ENCODE results near the gene ABHD8.

Gene ABHD8

DNA sequence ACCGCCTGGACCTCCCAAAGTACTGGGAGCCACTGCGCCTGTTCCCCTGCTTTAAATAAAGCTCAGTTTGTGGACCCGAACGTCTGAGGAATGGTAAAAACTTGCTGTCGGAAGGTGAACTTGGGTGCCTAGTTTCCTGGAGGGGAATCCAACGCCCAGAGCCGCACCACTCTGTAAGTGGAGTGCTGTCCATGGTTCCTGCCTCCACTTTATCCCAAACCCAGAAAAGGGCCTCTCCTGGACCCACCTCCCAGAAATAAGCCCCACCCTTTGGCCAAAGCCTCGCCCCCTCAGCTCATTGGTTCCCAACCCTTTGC, 29.1 kb upstream of the ABHD8 start:
- H2BK12ac ChIP-seq (ENCODE audit: low read length): no peak overlapping the region
- no peak overlapping the region for H2BK120ac ChIP-seq (ENCODE audit: insufficient read depth, low read length, poor library complexity)
- no peak overlapping the region for H2AK5ac ChIP-seq (ENCODE audit: low read length)
- no peak overlapping the region for H3K4me3 ChIP-seq (ENCODE audit: low read depth, low read length)
- peaks cover 26% of the 10 kb centered on the region for H3K79me1 ChIP-seq (ENCODE audit: low read length)
- H3K4me1 ChIP-seq (ENCODE audit: control insufficient read depth in 1 of 2, insufficient read depth in 2 of 2, low read length in 2 of 2): peaks cover 19 to 21% of the 10 kb centered on the region in 2 experiments
- H3K4ac ChIP-seq (ENCODE audit: low read depth, low read length): no peak overlapping the region
- H4K91ac ChIP-seq (ENCODE audit: low read depth, low read length): no peak overlapping the region
- H3K36me3 ChIP-seq (ENCODE audit: control insufficient read depth in 1 of 2, insufficient read depth in 2 of 2, low read length in 2 of 2): peaks cover 2 to 10% of the 10 kb centered on the region in 2 experiments
- no peak overlapping the region for H3K23ac ChIP-seq (ENCODE audit: low read length)
- H3K14ac ChIP-seq (ENCODE audit: low read length): no peak overlapping the region
- H2BK5ac ChIP-seq (ENCODE audit: low read depth, low read length, poor library complexity): no peak overlapping the region
- no peak overlapping the region for H2AFZ ChIP-seq (ENCODE audit: insufficient read depth, low read length, poor library complexity)
- no peak overlapping the region for H3K18ac ChIP-seq (ENCODE audit: low read length)
- no peak for DNase-seq
- no peak overlapping the region for H4K12ac ChIP-seq (ENCODE audit: low read depth, low read length)
- peaks cover 4% of the 10 kb centered on the region for H3K9me3 ChIP-seq (ENCODE audit: insufficient read depth, low read depth, low read length)
- no peak overlapping the region for H3K27ac ChIP-seq (ENCODE audit: low read depth, low read length)
- no peak overlapping the region for H4K8ac ChIP-seq (ENCODE audit: low read depth, low read length)
- H3K4me2 ChIP-seq (ENCODE audit: low read length): no peak overlapping the region
- no peaks in the 10 kb centered on the region for H3K27me3 ChIP-seq (ENCODE audit: insufficient read depth, low read length)
- no peak overlapping the region for H3K9ac ChIP-seq (ENCODE audit: low read length)
- peaks cover 9% of the 10 kb centered on the region for H3K79me2 ChIP-seq (ENCODE audit: control insufficient read depth, insufficient read depth, low read length, poor library complexity)
- WGBS (ENCODE audit: extremely low coverage, insufficient coverage, insufficient read length): no CpG with 5 or more reads among the region's 8 CpGs

DNA sequence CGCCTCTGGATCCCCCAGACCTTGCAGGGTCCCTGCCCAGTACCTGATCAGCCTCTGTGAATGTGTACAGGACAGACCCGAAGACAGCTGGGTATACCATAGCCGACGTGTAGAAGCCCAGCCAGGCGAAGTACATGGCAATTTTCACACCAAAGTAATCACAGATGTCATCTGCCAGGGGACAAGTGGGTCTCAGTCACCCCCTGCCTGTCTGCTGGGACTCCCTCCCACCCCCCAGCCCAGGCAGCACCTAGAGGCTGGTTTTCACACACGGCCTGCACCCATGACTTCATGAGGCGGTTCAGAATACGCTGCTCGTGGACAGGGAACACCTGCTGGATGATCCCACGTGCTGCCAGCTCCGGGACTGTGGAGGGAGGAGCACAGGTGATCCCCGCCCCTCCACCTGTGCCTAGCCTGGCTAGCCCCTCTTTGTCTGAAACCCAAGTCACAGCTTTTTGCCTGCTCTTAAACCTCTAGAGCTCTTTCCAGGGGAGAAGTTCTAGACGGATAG, 27.9 kb upstream of the ABHD8 start:
- Histone ChIP-seq H3K4me3 (ENCODE audit: low read depth, low read length) (no peak overlapping the region), H2AFZ (ENCODE audit: insufficient read depth, low read length, poor library complexity) (no peak overlapping the region), H3K27ac (ENCODE audit: low read depth, low read length) (no peak overlapping the region), H3K9me3 (ENCODE audit: insufficient read depth, low read depth, low read length) (peaks cover 4% of the 10 kb centered on the region), H2AK5ac (ENCODE audit: low read length) (no peak overlapping the region), H3K27me3 (ENCODE audit: insufficient read depth, low read length) (no peaks in the 10 kb centered on the region), H3K23ac (ENCODE audit: low read length) (no peak overlapping the region), H3K4me1 (ENCODE audit: control insufficient read depth in 1 of 2, insufficient read depth in 2 of 2, low read length in 2 of 2) (peaks cover 27 to 29% of the 10 kb centered on the region in 2 experiments), H2BK5ac (ENCODE audit: low read depth, low read length, poor library complexity) (no peak overlapping the region), H3K14ac (ENCODE audit: low read length) (no peak overlapping the region), H3K36me3 (ENCODE audit: control insufficient read depth in 1 of 2, insufficient read depth in 2 of 2, low read length in 2 of 2) (peaks cover 2 to 10% of the 10 kb centered on the region in 2 experiments), H2BK120ac (ENCODE audit: insufficient read depth, low read length, poor library complexity) (no peak overlapping the region), H4K8ac (ENCODE audit: low read depth, low read length) (no peak overlapping the region), H3K79me1 (ENCODE audit: low read length) (peaks cover 20% of the 10 kb centered on the region), H4K91ac (ENCODE audit: low read depth, low read length) (no peak overlapping the region), H3K4ac (ENCODE audit: low read depth, low read length) (no peak overlapping the region), H4K12ac (ENCODE audit: low read depth, low read length) (no peak overlapping the region), H3K79me2 (ENCODE audit: control insufficient read depth, insufficient read depth, low read length, poor library complexity) (peaks cover 7% of the 10 kb centered on the region), H2BK12ac (ENCODE audit: low read length) (no peak overlapping the region), H3K18ac (ENCODE audit: low read length) (no peak overlapping the region), H3K9ac (ENCODE audit: low read length) (no peak overlapping the region), H3K4me2 (ENCODE audit: low read length) (no peak overlapping the region)
- no CpG with 5 or more reads among the region's 13 CpGs for WGBS (ENCODE audit: extremely low coverage, insufficient coverage, insufficient read length)
- no peak for DNase-seq

DNA sequence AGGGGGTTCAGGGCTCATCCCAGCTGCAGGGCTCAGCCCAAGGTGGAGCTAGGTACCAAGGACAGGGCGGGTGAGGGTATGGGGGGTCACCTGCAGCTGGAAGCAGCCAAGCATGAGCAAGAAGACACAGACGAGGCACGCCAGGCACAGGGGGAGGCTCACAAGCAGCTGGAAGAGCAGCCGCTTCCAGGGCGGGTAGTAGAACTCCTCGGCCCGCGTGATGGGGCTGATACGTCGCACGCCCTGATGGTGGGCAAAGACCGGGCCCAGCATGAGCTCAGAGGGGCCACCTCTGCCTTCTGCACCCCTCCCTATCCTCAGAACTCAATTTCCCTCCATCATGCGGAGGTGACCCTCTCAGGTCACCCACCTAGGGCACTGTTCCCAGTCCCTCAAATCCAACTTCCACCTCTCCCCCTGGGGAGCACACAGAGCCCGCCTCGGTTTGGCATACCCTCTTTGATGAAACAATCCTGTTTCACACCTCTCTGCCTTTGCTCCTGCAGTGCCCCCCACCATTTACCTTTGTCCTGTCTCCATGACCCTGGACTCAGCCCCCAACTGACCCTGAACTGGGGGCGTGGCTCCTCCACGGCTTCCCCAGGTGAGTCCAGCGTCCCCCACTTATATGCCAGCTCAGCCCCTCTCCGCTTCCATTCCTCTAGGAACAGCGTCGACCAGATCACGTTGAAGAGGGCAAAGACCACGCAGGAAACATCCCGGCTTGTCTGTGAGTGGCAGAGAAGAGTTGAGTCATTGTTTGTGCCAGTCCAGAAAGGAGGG, 27.2 kb upstream of the ABHD8 start:
- no CpG with 5 or more reads among the region's 24 CpGs for WGBS (ENCODE audit: extremely low coverage, insufficient coverage, insufficient read length)
- Histone ChIP-seq H4K8ac (ENCODE audit: low read depth, low read length) (no peak overlapping the region), H3K9ac (ENCODE audit: low read length) (no peak overlapping the region), H3K9me3 (ENCODE audit: insufficient read depth, low read depth, low read length) (peaks cover 4% of the 10 kb centered on the region), H2BK5ac (ENCODE audit: low read depth, low read length, poor library complexity) (no peak overlapping the region), H4K91ac (ENCODE audit: low read depth, low read length) (no peak overlapping the region), H3K4me1 (ENCODE audit: control insufficient read depth in 1 of 2, insufficient read depth in 2 of 2, low read length in 2 of 2) (peaks cover 27 to 29% of the 10 kb centered on the region in 2 experiments), H3K27ac (ENCODE audit: low read depth, low read length) (no peak overlapping the region), H3K4me3 (ENCODE audit: low read depth, low read length) (no peak overlapping the region), H3K79me1 (ENCODE audit: low read length) (peaks cover 20% of the 10 kb centered on the region), H3K4me2 (ENCODE audit: low read length) (no peak overlapping the region), H2AFZ (ENCODE audit: insufficient read depth, low read length, poor library complexity) (no peak overlapping the region), H3K79me2 (ENCODE audit: control insufficient read depth, insufficient read depth, low read length, poor library complexity) (peaks cover 7% of the 10 kb centered on the region), H3K23ac (ENCODE audit: low read length) (no peak overlapping the region), H3K18ac (ENCODE audit: low read length) (no peak overlapping the region), H3K14ac (ENCODE audit: low read length) (no peak overlapping the region), H2AK5ac (ENCODE audit: low read length) (no peak overlapping the region), H3K4ac (ENCODE audit: low read depth, low read length) (no peak overlapping the region), H2BK120ac (ENCODE audit: insufficient read depth, low read length, poor library complexity) (no peak overlapping the region), H4K12ac (ENCODE audit: low read depth, low read length) (no peak overlapping the region), H2BK12ac (ENCODE audit: low read length) (no peak overlapping the region), H3K27me3 (ENCODE audit: insufficient read depth, low read length) (no peaks in the 10 kb centered on the region), H3K36me3 (ENCODE audit: control insufficient read depth in 1 of 2, insufficient read depth in 2 of 2, low read length in 2 of 2) (peaks cover 2 to 10% of the 10 kb centered on the region in 2 experiments)
- DNase-seq: no peak

DNA sequence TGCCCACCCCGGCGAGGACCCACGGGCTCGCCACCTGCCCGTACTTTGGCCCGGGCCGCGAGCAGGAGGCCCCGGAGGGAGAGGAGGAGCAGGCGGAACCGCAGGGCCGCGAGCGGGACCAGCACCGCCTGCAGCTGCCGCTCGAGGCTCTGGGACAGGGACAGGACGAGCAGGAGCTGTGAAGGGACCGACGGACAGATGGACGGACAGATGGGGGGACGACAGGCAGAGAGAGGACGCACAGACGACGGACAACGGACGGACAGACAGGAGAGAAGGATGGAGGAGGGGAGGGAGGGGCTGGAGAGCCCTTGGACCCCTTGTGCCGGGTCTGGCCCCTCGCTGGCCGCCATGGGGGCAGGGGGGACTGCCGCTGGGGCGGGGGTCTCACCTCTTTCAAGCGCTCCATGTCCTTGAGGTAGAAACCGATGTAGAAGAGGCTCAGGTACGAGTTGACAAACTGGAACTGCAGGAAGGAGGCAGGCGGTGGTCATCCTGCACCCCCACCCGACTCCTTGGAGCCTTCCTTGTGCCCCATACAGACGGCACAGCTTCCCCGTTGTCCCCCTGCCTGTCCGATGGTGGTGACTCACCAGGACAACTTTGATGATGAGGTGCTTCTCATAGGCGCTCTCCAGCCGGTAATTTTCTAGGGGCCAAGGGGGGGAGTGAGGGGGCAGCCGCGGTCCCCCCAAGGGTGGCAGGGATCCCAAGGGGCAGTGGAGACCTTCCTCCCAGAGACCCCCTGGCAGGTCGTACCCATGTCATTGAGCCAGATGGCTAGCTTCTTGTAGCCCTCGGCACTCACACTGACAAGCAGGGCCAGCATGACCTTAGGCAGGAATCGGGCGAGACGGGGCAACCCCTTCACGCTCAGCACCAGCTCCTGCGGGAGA, 26.4 kb upstream of the ABHD8 start:
- Histone ChIP-seq H3K4me3 (ENCODE audit: low read depth, low read length) (no peak overlapping the region), H3K4ac (ENCODE audit: low read depth, low read length) (no peak overlapping the region), H2AK5ac (ENCODE audit: low read length) (no peak overlapping the region), H2AFZ (ENCODE audit: insufficient read depth, low read length, poor library complexity) (no peak overlapping the region), H3K36me3 (ENCODE audit: control insufficient read depth in 1 of 2, insufficient read depth in 2 of 2, low read length in 2 of 2) (peaks cover 8 to 18% of the 10 kb centered on the region in 2 experiments), H3K23ac (ENCODE audit: low read length) (no peak overlapping the region), H3K79me2 (ENCODE audit: control insufficient read depth, insufficient read depth, low read length, poor library complexity) (peaks cover 7% of the 10 kb centered on the region), H3K4me1 (ENCODE audit: control insufficient read depth in 1 of 2, insufficient read depth in 2 of 2, low read length in 2 of 2) (peaks cover 22 to 25% of the 10 kb centered on the region in 2 experiments), H3K4me2 (ENCODE audit: low read length) (no peak overlapping the region), H4K8ac (ENCODE audit: low read depth, low read length) (no peak overlapping the region), H3K9me3 (ENCODE audit: insufficient read depth, low read depth, low read length) (peaks cover 4% of the 10 kb centered on the region), H3K79me1 (ENCODE audit: low read length) (peaks cover 15% of the 10 kb centered on the region), H3K27me3 (ENCODE audit: insufficient read depth, low read length) (no peaks in the 10 kb centered on the region), H2BK120ac (ENCODE audit: insufficient read depth, low read length, poor library complexity) (no peak overlapping the region), H3K9ac (ENCODE audit: low read length) (no peak overlapping the region), H4K12ac (ENCODE audit: low read depth, low read length) (no peak overlapping the region), H3K14ac (ENCODE audit: low read length) (no peak overlapping the region), H2BK5ac (ENCODE audit: low read depth, low read length, poor library complexity) (no peak overlapping the region), H4K91ac (ENCODE audit: low read depth, low read length) (no peak overlapping the region), H2BK12ac (ENCODE audit: low read length) (no peak overlapping the region), H3K27ac (ENCODE audit: low read depth, low read length) (no peak overlapping the region), H3K18ac (ENCODE audit: low read length) (peak overlapping the region; percentile 5)
- no peak for DNase-seq
- WGBS (ENCODE audit: extremely low coverage, insufficient coverage, insufficient read length): no CpG with 5 or more reads among the region's 51 CpGs

Measured in trophoblast cell (in vitro differentiated cells and primary cell).